ENCODE results near the gene SBNO2.

The SBNO2 gene

GRCh38 chr19:1063909-1064660 is 110.0 kb downstream of the SBNO2 start:
- no peak for DNase-seq (ENCODE audit: extremely low read depth in 1 of 2, low read depth in 1 of 2)

- DNase-seq (ENCODE audit: extremely low read depth in 1 of 2, low read depth in 1 of 2), result peak in 1 of 2 donors; percentile 60
These were observed 110.8 kb downstream of the SBNO2 start for GRCh38 chr19:1063030-1063908.

- DNase-seq (ENCODE audit: extremely low read depth in 1 of 2, low read depth in 1 of 2), result no peak
These were observed 111.6 kb downstream of the SBNO2 start for GRCh38 chr19:1062387-1063029.

GRCh38 chr19:1061987-1062386 is 112.1 kb downstream of the SBNO2 start:
- DNase-seq (ENCODE audit: extremely low read depth in 1 of 2, low read depth in 1 of 2), result no peak

GRCh38 chr19:1060689-1061088 is 113.4 kb downstream of the SBNO2 start:
- DNase-seq (ENCODE audit: extremely low read depth in 1 of 2, low read depth in 1 of 2), result no peak

GRCh38 chr19:1058112-1058511 is 116.0 kb downstream of the SBNO2 start:
- DNase-seq (ENCODE audit: extremely low read depth in 1 of 2, low read depth in 1 of 2), result no peak

Data from stimulated activated CD8-positive, alpha-beta memory T cell treated with anti-CD3 and anti-CD28 coated beads, Interleukin-7, amount 100 ng/mL, for 48 hours (primary cell).